Inferior parietal cortex (tissue), 1 donor: ENCODE data around the gene PRDM10.
"Not testable (repeated sequence)": the region's sequence is repeated elsewhere in the genome, so short reads cannot be mapped to it uniquely, and the experiment has no call there.

Experiments used
- DNase-seq: peaks from one replicate; pipeline ENCODE4 v3.0.0-alpha.2; 2016; ENCODE audit errors: extremely low spot score

PRDM10 gene

DNA sequence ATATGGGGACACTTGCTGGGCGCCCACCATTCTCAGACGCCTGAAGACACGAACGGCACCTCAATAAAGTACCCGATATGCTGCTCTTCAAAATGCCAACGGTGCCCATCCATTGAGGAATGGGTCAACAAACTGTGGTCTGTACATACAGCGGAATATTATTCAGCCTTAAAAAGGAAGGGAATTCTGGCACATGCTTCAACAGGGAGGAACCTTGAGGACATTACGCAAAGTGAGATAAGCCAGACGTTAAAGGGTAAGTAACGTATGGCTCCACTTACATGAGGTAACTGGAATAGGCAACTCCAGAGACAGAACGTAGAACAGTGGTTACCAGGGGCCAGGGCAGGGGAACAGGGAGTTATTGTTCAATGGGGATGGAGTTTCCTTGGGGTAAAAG, 28.0 kb downstream of the PRDM10 start:
- no peak for DNase-seq

GRCh38 chr11:129974237-129974636, 28.4 kb downstream of the PRDM10 start:
- no peak for DNase-seq

GRCh38 chr11:129973809-129974208, 28.8 kb downstream of the PRDM10 start:
- DNase-seq: no peak

DNA sequence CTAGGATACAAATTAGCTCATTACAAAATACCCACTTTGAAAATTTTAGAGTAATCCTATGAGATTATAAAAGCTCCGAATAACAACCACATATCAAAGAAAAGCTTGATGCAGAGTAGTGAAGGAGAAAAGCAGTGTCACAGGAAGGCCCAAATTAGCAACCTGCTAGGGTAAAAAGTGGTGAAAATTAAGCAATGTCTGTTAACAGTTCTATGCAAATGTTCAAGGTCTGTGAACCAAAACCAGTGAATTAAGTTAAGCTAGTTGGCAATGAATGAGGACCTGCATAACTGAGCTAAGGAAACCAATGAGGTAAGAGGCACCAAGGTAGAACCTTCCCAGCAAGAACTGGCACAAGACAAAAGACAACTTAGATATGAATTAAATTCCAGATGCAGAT, 29.6 kb downstream of the PRDM10 start:
- no peak for DNase-seq

DNA sequence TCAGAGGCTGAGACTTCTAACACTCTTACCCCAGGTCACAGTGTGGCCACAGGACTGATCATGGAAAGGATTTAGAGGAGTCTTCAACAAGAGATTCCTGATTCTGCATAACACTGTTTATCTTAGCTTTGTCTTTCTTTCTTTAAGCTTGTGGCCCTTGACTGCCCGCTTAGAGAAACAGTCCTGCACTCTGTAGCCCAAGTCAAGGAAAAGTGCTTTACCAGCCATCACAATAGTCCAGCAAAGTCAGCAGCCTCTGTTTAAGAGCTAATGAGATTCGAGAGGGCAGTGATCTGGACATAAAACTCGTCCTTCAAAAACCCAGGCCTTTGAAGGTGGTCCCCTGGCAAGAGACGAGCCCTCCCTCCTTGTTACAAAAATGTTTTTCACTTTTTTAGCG, 30.0 kb downstream of the PRDM10 start:
- DNase-seq: no peak

GRCh38 chr11:129971856-129972255, 30.8 kb downstream of the PRDM10 start:
- DNase-seq: not testable (repeated sequence)

- DNase-seq: no peak
Measured at GRCh38 chr11:129969920-129970319, 32.7 kb downstream of the PRDM10 start.

DNA sequence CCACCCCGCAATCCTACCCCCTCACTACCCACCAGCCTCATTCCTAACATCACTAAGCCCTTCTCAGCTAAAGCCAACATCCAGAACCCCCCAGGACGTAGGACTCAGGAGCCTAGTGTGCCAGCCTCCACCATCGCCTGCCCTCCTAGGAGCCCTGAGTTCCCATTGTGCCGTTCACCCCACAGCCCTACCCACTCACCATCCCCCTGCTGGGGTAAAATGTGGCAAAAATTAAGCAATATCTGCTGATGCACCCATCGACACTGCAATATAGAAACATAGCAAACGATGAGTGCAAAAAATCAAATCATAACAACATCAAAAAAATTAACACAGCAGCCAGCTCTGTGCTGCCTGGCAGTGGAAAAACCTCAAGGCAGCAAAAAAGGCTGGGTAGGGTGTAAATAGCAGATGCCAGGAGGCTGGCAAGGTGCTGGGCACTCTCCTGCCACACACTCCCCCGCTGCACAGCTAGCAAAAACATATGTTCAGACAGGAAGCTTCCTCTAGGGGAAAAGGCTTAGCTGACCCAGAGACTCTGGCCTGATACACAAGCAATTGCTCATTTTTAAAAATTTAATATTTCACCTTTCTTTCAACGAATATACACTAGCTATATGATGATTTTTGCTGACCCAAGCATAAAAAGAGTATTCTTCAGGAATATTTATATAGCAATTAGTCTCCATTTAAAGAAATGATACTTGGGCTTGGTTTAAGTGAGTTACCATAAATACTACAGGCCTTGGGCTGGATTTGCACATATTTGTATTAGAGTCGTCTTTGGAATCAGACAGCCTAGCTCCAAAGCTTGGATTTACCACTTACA, 33.8 kb downstream of the PRDM10 start:
- no peak for DNase-seq

GRCh38 chr11:129967996-129968395, 34.6 kb downstream of the PRDM10 start:
- DNase-seq: no peak

GRCh38 chr11:129965248-129965647, 37.4 kb downstream of the PRDM10 start:
- DNase-seq: no peak

DNA sequence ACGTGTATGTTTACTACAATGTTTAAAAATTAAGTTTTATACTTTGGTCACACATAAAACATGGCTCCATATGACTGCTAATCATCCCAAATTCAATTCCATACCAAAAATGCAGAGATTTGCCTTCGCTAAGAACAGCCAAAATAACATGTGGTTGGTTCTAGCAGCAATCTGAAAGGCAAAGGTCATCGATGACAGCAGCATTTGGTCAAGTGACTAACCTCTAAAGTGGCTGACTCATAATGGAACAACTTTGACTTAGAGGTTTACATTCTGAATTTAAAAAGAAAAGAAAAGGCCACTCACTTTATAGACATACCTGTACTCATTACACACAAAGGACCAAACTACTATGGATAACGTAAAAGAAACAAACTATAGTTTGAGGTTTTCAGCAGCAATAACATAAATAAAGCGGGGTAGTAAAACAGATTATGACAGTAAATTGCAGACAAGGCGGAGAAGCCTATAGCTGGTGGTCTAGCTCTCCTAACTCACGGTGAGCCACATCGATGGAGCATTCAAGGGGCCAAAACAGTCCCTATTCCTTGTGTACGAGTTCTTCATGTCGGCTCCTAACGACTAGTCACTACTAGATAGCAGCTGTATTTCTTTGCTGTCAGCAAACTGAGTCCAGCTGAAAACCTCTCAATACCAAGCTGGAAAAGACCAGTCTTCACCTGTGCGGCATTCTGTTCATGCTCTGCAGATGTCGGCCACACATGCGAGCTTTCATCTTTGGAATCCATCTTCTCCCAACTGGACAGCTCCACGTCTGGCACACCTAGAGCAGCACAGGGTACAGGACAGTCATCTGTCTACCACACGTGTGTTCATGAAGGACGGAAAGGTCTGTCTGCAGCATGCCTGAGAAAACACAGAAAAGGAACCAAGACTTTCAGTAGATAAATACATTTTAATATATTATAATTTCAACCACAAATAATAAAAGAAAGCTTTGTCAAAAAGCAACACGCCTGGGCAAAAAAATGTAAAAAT, 42.1 kb downstream of the PRDM10 start:
- no peak for DNase-seq

- DNase-seq: no peak
Measured at GRCh38 chr11:129959687-129960086, 42.9 kb downstream of the PRDM10 start.

DNA sequence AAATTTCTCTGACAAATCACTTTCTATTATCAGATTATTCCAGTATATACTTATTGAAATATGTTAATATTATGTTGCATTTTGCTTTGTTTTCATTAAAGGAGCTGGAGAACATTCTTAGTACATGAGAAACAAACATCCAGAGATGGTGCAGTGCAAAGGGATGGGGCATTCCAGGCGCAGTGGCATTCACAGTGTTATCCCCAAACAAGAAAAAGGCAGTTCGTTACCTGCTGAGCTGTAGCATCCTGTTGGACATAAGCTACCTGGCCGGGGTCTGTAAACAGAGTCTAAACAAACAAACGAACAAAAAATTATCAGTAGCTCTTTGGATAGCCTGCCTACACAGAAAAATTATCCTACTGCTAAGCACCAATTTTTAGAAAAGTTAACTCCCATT, 47.4 kb downstream of the PRDM10 start:
- DNase-seq: no peak

GRCh38 chr11:129954703-129955102, 47.9 kb downstream of the PRDM10 start:
- DNase-seq: not testable (repeated sequence)

GRCh38 chr11:129951866-129952262, 50.8 kb downstream of the PRDM10 start:
- no peak for DNase-seq

GRCh38 chr11:129951201-129951865, 51.3 kb downstream of the PRDM10 start:
- DNase-seq: no peak

GRCh38 chr11:129950101-129951091, 52.2 kb downstream of the PRDM10 start:
- peak; percentile 74 for DNase-seq

GRCh38 chr11:129948926-129949466, 53.6 kb downstream of the PRDM10 start:
- DNase-seq: no peak

DNA sequence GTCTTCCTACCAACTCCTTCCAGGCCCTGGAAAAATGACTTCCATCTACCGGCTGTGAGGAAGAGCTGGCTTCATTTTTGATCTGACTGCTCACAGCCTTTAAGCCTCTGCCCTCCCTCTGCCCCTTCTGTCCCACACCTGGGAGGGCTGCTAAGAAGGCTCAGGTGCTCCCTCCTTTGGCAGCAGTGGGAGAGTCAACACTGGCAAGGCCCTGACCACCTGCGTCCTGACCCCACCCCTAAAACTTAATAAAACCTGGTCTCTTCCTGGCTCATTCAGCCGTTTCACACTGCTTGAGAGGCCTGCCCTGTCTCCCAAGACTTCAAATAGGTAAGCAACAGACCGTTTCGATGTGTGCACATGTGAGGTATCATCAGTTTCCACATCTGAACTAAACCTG, 55.2 kb downstream of the PRDM10 start:
- DNase-seq: no peak

GRCh38 chr11:129946965-129947364, 55.7 kb downstream of the PRDM10 start:
- no peak for DNase-seq

- no peak for DNase-seq
Measured at GRCh38 chr11:129946256-129946655, 56.4 kb downstream of the PRDM10 start.
